PC-3 (cell line): Measurements from ENCODE around the gene COL27A1.

Experiments
- CTCF ChIP-seq: fragments of 300-600 bp; sonication (generic); conservative IDR thresholded peaks from 2 replicates; pipeline ENCODE4 v1.5.1; 2017; ENCODE audit warnings: antibody characterized with exemption, low read depth, mild to moderate bottlenecking, low read length
- EZH2phosphoT487 ChIP-seq: fragments of 300-600 bp; sonication (generic); IDR thresholded peaks from 2 replicates; pipeline ENCODE4 v1.6.1; 2018; ENCODE audit warnings: mild to moderate bottlenecking, antibody characterized with exemption, low read length, borderline replicate concordance

- TF ChIP-seq CTCF (no peak), EZH2phosphoT487 (no peak)
These were observed 41.8 kb downstream of the COL27A1 start for GRCh38 chr9:114196979-114197622.
